ENCODE data around the gene PCDH9. TPM values are rescaled to one million over a fixed set of nuclear protein-coding genes. Genes with fewer than 3 reads are reported as not detected.

Gene PCDH9
- total and polyA plus RNA-seq, 7 donors = under 0.01 to 15.7 (median 8.7) TPM; not detected in 1

GRCh38 chr13:66704110-66704509 is 526.0 kb downstream of the PCDH9 start:
- DNase-seq = no peak
- Histone ChIP-seq H3K9me3 (no peaks in the 10 kb centered on the region), H3K4me3 (no peak overlapping the region), H3K27ac (no peak overlapping the region), H3K36me3 (no peaks in the 10 kb centered on the region), H3K27me3 (no peaks in the 10 kb centered on the region), H3K4me1 (no peaks in the 10 kb centered on the region)
- 63 to 81% methylated on average over 2 of the region's 2 CpGs for WGBS, 2 donors
- TF ChIP-seq EP300 (IDR thresholded peaks at IDR 0.05) = no peak
- intact Hi-C loops (cut with DNase I) = no loop called here

- Histone ChIP-seq H3K36me3 (no peaks in the 10 kb centered on the region), H3K4me1 (no peaks in the 10 kb centered on the region), H3K4me3 (no peak overlapping the region), H3K27me3 (no peaks in the 10 kb centered on the region), H3K9me3 (no peaks in the 10 kb centered on the region), H3K27ac (no peak overlapping the region)
- intact Hi-C loops (cut with DNase I) = no loop called here
- TF ChIP-seq EP300 (IDR thresholded peaks at IDR 0.05) (no peak), CTCF (IDR thresholded peaks at IDR 0.05) (no peak), POLR2A (IDR thresholded peaks at IDR 0.05) (no peak), POLR2AphosphoS5 (IDR thresholded peaks at IDR 0.05) (no peak)
- DNase-seq = no peak
- 63 to 80% methylated on average over 3 of the region's 3 CpGs for WGBS, 2 donors
Measured at GRCh38 chr13:66703597-66703996, 526.5 kb downstream of the PCDH9 start.

- no peaks in the 10 kb centered on the region for H3K36me3 ChIP-seq
- no peaks in the 10 kb centered on the region for H3K4me1 ChIP-seq
- H3K27me3 ChIP-seq = no peaks in the 10 kb centered on the region
- H3K9me3 ChIP-seq = no peaks in the 10 kb centered on the region
- no peak for DNase-seq
- no peak overlapping the region for H3K27ac ChIP-seq
- H3K4me3 ChIP-seq = no peak overlapping the region
- TF ChIP-seq CTCF (IDR thresholded peaks at IDR 0.05) (no peak), POLR2AphosphoS5 (IDR thresholded peaks at IDR 0.05) (no peak)
- WGBS, 2 donors = 57 to 72% methylated on average over 8 of the region's 8 CpGs
- intact Hi-C loops (cut with DNase I) = no loop called here
Measured at GRCh38 chr13:66700117-66700601, 530.0 kb downstream of the PCDH9 start.

- no peak overlapping the region for H3K27ac ChIP-seq
- H3K27me3 ChIP-seq = no peaks in the 10 kb centered on the region
- no peak for TF ChIP-seq POLR2AphosphoS5 (IDR thresholded peaks at IDR 0.05)
- TF ChIP-seq CTCF (IDR thresholded peaks at IDR 0.05) = no peak
- no peak for TF ChIP-seq POLR2A (IDR thresholded peaks at IDR 0.05)
- TF ChIP-seq EP300 (IDR thresholded peaks at IDR 0.05) = no peak
- no peaks in the 10 kb centered on the region for H3K4me1 ChIP-seq
- no peak overlapping the region for H3K4me3 ChIP-seq
- no peak for DNase-seq
- intact Hi-C loops (cut with DNase I) = loop anchor here (10.0 kb wide), 1 partner anchor 531 kb away; no protein-coding TSS in a partner anchor
- H3K36me3 ChIP-seq = no peaks in the 10 kb centered on the region
- H3K9me3 ChIP-seq = no peaks in the 10 kb centered on the region
Measured at GRCh38 chr13:66693656-66694055, 536.5 kb downstream of the PCDH9 start.

GRCh38 chr13:66691149-66691548 is 539.0 kb downstream of the PCDH9 start:
- no peaks in the 10 kb centered on the region for H3K36me3 ChIP-seq
- H3K27ac ChIP-seq = no peak overlapping the region
- H3K4me3 ChIP-seq = no peak overlapping the region
- H3K27me3 ChIP-seq = no peaks in the 10 kb centered on the region
- no peaks in the 10 kb centered on the region for H3K9me3 ChIP-seq
- 49 to 87% methylated on average over 3 of the region's 3 CpGs for WGBS, 2 donors
- no peaks in the 10 kb centered on the region for H3K4me1 ChIP-seq
- no peak for DNase-seq
- TF ChIP-seq EP300 (IDR thresholded peaks at IDR 0.05) (no peak), POLR2A (IDR thresholded peaks at IDR 0.05) (no peak), CTCF (IDR thresholded peaks at IDR 0.05) (no peak), POLR2AphosphoS5 (IDR thresholded peaks at IDR 0.05) (no peak)
- intact Hi-C loops (cut with DNase I) = loop anchor here (10.0 kb wide), 1 partner anchor 534 kb away; no protein-coding TSS in a partner anchor
